ENCODE data around the gene LMTK2. TPM values are rescaled to one million over a fixed set of nuclear protein-coding genes. Genes with fewer than 3 reads are reported as not detected.

LMTK2 gene
- total RNA-seq, 1 donor from 2014 or later: 21.6 TPM

GRCh38 chr7:98213888-98214810 is 107.5 kb downstream of the LMTK2 start:
- no peak for DNase-seq (ENCODE audit: extremely low spot score in 2 of 2)
- Histone ChIP-seq H3K4me1 (peaks cover 4% of the 10 kb centered on the region), H3K36me3 (no peaks in the 10 kb centered on the region), H3K4me3 (no peak overlapping the region), H3K9me3 (no peaks in the 10 kb centered on the region), H3K27ac (no peak overlapping the region), H3K27me3 (no peaks in the 10 kb centered on the region)
- intact Hi-C loops (cut with DNase I): no loop called here
- no peak for TF ChIP-seq POLR2AphosphoS5 (IDR thresholded peaks at IDR 0.05; ENCODE audit: insufficient read depth in 1 of 2, low read depth in 1 of 2)
- no peak for TF ChIP-seq CTCF (IDR thresholded peaks at IDR 0.05)
- TF ChIP-seq POLR2A (IDR thresholded peaks at IDR 0.05): no peak

DNA sequence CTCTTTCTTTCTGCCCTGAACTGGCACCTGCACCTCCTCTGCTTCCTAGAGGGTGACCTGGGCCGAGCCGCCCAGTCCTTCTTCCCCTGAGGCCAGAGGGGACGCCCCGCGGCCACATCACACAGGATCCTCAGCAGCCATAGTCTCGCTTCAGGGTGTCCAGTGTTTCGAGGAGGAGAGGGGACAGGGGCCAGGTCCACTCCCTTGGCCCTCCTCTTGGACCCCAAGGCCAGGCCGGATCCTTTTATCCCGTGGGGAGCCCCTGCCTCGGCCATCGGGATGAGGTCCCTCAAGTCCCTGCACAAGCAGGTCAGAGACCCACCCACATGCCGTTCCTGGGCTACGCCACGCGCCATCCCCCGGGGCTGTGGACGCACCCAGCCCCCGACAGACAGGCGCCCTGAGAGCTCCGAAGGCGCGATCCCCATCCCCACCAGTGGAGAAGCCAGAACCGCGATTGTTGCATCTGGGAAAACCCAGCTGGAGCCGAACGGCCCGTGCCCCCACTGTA is 108.2 kb downstream of the LMTK2 start:
- no peaks in the 10 kb centered on the region for H3K27me3 ChIP-seq
- peaks cover 4% of the 10 kb centered on the region for H3K4me1 ChIP-seq
- intact Hi-C loops (cut with DNase I): no loop called here
- H3K36me3 ChIP-seq: no peaks in the 10 kb centered on the region
- no peak overlapping the region for H3K4me3 ChIP-seq
- H3K9me3 ChIP-seq: no peaks in the 10 kb centered on the region
- H3K27ac ChIP-seq: no peak overlapping the region
- TF ChIP-seq CTCF (IDR thresholded peaks at IDR 0.05): no peak
- TF ChIP-seq POLR2A (IDR thresholded peaks at IDR 0.05): no peak
- no peak for TF ChIP-seq POLR2AphosphoS5 (IDR thresholded peaks at IDR 0.05; ENCODE audit: insufficient read depth in 1 of 2, low read depth in 1 of 2)
- no peak for DNase-seq (ENCODE audit: extremely low spot score in 2 of 2)

GRCh38 chr7:98215561-98216495 is 109.2 kb downstream of the LMTK2 start:
- peaks cover 4% of the 10 kb centered on the region for H3K4me1 ChIP-seq
- no peaks in the 10 kb centered on the region for H3K9me3 ChIP-seq
- no peak for DNase-seq (ENCODE audit: extremely low spot score in 2 of 2)
- H3K27me3 ChIP-seq: no peaks in the 10 kb centered on the region
- no peaks in the 10 kb centered on the region for H3K36me3 ChIP-seq
- intact Hi-C loops (cut with DNase I): no loop called here
- no peak overlapping the region for H3K4me3 ChIP-seq
- TF ChIP-seq POLR2AphosphoS5 (IDR thresholded peaks at IDR 0.05; ENCODE audit: insufficient read depth in 1 of 2, low read depth in 1 of 2) (no peak), POLR2A (IDR thresholded peaks at IDR 0.05) (no peak), CTCF (IDR thresholded peaks at IDR 0.05) (no peak)
- H3K27ac ChIP-seq: no peak overlapping the region

GRCh38 chr7:98216941-98217622 is 110.4 kb downstream of the LMTK2 start:
- Histone ChIP-seq H3K9me3 (no peaks in the 10 kb centered on the region), H3K4me1 (no peaks in the 10 kb centered on the region), H3K36me3 (peaks cover 0 to 7% of the 10 kb centered on the region in 2 donors), H3K4me3 (no peak overlapping the region), H3K27me3 (no peaks in the 10 kb centered on the region), H3K27ac (no peak overlapping the region)
- DNase-seq (ENCODE audit: extremely low spot score in 2 of 2): no peak
- TF ChIP-seq POLR2A (IDR thresholded peaks at IDR 0.05): no peak
- TF ChIP-seq POLR2AphosphoS5 (IDR thresholded peaks at IDR 0.05; ENCODE audit: insufficient read depth in 1 of 2, low read depth in 1 of 2): no peak
- TF ChIP-seq CTCF (IDR thresholded peaks at IDR 0.05): no peak
- intact Hi-C loops (cut with DNase I): no loop called here
